Measurements from ENCODE around the gene EIF4E1B.
"Not testable (repeated sequence)": the region's sequence is repeated elsewhere in the genome, so short reads cannot be mapped to it uniquely, and the experiment has no call there.

EIF4E1B gene, protein sequence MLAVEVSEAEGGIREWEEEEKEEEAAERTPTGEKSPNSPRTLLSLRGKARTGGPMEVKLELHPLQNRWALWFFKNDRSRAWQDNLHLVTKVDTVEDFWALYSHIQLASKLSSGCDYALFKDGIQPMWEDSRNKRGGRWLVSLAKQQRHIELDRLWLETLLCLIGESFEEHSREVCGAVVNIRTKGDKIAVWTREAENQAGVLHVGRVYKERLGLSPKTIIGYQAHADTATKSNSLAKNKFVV

DNA sequence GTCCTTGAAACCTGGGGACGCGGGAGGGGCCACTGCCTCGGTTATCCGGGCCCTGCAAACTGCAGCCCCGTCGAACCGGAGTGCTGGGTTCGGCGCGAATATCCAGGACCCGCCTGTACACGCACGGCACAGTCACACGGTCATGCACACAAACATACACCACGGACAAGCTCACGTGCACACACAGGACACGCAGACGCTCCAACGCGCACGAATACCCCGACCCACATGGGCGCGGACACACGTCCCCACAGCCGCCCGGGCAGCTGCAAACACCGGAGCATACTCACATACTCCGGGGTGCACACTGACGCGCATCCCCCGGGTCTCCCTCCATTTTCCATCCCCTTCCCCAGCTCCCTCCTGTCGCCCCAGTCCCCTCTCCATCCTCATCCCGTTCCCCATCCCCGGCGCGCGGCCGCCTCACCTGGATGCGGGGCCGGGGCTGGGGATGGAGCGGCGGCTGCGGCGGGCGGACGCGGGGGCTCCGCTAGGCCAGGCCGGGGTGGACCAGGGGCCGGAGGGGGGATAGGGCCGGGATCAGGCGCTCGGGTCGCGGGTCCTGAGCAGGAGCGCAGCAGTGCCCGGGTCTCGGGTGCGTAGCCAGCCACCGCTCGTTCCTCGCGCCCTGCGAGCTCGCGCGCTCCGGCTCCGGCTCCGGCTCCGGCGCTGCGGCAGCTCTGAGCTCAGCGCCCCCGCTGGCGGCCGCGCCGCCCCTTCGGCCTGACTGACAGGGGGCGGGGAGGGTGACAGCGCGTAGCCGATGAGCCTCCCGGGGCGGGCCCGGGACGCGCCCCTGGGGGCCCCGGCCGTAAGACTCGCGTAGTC, at the start of gene EIF4E1B, which contains the start of gene SNCB:
EIF4E1B (plus strand) TSS at position 823 of the 828 bp plus-strand sequence. CDS start 12,113 bp downstream, outside the sequence.
SNCB (minus strand) TSS at position 682 of the 828 bp plus-strand sequence. CDS start 880 bp downstream, outside the sequence.
- DNase-seq = peak in 8 of 10 donors; percentile 46 to 97 (median 74)
- intact Hi-C loops (cut with DNase I) = no loop called here

DNA sequence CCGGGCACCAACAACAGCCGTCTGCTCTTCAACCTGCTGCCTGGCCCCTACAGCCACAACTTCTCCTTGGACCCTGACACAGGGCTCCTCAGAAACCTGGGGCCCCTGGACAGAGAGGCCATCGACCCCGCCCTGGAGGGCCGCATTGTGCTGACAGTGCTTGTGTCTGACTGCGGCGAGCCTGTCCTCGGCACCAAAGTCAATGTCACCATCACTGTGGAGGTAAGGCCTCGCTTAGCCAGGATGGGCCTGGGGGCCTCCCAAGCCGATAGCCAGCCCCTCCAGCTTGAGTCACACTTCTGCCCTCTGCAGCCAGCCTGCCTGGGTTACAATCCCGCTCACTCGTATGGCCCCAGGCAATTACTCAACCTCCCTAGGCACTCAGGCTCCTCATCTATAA, 49.1 kb upstream of the EIF4E1B start:
- intact Hi-C loops (cut with DNase I) = no loop called here

DNA sequence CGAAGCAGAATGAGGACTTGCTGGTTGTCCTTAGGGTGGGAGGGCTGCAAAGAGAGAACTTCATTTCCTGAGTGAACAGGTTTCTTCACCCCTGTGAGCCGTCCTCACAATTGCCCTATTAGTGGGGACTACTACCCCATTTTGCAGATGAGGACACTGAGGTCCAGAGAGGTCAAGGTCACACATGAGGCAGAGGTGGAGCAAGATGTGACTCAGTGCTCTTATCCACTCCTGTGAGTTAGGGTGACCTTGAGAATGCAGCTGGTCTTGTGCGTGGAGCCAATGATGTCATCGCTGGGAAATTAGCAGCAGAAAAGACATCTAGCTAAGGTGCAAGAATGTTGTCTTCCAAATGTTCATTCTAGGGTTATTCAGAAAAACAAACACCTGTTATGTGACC, 47.4 kb upstream of the EIF4E1B start:
- intact Hi-C loops (cut with DNase I) = no loop called here
- no peak for DNase-seq

More for the DNA sequence above, 49.1 kb upstream of the EIF4E1B start:
- DNase-seq = no peak

DNA sequence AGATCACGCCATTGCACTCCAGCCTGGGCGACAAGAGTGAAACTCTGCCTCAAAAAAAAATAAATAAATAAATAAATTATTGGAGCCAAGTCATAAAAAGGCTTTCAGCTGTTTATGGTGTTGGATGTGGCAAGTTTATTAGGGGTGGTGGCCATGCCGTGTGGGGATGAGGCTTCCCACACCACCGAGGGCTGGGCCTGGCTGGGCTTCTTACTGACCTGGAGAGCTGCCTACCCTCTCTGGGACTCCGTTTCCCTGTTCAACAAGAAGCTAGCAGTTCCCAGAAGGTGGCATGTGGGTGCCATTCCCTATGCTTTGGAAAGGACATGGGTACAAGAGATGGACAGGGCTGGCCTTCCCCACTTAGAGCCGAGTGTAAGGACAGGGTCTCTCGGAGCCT, 43.1 kb upstream of the EIF4E1B start:
- peak in 1 of 10 donors; percentile 43 for DNase-seq
- intact Hi-C loops (cut with DNase I) = no loop called here

DNA sequence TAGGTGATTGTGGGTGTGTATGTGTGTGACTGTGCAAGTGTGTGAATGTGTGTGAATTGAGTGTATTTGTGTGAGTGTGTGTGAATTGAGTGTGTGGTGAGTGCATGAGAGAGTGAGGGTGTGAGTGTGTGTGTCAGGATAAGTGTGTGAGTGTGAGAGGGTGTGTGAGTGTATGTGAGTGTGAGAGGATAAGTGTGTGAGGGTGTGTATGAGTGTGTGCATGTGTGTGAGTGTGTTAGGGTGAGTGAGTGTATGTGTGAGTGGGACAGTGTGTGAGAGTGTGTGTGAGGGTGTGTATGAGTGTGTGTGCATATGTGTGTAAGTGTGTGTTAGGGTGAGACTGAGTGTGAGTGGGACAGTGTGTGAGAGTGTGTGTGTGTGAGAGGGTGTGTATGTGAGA, 42.2 kb upstream of the EIF4E1B start:
- intact Hi-C loops (cut with DNase I) = no loop called here
- no peak for DNase-seq

DNA sequence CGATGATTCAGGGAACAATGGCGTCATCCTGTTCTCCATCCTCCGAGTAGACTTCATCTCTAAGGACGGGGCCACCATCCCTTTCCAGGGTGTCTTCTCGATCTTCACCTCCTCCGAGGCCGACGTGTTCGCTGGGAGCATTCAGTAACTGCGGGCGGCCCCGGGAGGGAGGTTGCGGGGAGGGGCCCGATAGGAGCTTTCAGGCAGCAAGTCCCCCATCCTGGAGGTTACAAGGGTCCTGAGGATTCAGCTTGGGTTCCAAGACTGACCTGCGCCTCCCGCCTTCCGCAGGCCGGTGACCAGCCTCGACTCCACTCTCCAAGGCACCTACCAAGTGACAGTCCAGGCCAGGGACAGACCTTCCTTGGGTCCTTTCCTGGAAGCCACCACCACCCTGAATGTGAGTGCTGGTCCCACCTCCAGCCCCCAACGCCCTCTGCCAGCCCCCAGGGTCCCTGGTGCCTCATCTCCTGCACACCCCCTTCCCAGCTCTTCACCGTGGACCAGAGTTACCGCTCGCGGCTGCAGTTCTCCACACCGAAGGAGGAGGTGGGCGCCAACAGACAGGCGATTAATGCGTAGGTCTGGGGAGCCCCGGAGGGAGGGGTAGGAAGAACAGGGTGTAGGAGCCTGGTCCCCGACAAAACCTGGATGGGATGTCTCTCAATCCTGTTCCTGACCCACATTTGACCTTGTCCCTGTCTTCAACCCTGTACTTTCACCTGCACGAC, 41.3 kb upstream of the EIF4E1B start:
- DNase-seq = peak in 1 of 10 donors; percentile 70
- intact Hi-C loops (cut with DNase I) = no loop called here

DNA sequence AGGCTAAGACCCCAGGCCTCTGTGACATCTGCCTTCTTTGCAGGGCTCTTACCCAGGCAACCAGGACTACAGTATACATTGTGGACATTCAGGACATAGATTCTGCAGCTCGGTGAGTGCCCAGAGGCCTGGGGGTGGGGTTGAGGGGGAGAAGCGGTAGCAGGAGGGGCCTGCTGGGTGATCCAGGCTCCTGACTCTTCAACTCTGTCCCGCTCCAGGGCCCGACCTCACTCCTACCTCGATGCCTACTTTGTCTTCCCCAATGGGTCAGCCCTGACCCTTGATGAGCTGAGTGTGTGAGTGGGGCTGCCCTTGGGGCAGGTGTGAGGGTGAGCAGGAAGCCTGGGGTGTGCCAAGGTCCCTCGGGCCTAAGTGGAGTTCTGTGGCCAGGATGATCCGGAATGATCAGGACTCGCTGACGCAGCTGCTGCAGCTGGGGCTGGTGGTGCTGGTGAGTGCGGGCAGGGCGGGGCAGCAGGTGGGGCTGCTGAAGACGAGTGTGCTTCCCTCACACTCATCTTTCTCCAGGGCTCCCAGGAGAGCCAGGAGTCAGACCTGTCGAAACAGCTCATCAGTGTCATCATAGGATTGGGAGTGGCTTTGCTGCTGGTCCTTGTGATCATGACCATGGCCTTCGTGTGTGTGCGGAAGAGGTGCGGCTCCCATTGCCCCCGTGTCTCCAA, 40.3 kb upstream of the EIF4E1B start:
- peak in 1 of 10 donors; percentile 59 for DNase-seq
- intact Hi-C loops (cut with DNase I) = no loop called here

DNA sequence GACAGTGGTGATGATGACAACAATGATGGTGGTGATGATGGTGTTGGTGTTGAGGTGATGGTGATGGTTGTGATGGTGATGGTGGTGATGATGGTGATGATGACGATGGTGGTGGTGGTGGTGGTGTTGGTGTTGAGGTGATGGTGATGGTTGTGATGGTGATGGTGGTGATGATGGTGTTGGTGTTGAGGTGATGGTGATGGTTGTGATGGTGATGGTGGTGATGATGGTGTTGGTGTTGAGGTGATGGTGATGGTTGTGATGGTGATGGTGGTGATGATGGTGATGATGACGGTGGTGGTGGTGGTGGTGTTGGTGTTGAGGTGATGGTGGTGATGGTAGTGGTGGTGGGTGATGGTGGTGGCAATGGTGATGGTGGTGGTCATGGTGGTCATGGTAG, 38.8 kb upstream of the EIF4E1B start:
- DNase-seq = peak in 1 of 10 donors; percentile 44
- intact Hi-C loops (cut with DNase I) = not testable (repeated sequence)

DNA sequence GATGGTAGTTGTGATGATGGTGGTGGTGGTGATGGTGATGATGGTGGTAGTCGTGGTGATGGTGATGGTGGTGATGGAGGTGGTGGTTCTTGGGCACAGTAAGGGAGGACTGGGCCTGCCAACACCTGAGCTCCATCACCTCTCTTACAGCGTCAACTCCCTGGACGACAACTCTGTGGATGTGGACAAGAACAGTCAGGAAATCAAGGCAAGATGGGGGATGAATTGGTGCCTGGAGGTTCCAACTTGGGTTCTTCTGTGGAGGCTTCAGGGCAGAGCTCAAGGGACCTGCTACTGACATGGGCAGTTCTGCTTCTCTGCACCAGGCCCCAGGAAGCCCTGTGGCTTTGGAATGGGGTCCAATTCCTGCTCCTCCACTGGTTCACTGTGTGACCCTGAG, 37.9 kb upstream of the EIF4E1B start:
- DNase-seq = peak in 1 of 10 donors; percentile 12
- intact Hi-C loops (cut with DNase I) = no loop called here

DNA sequence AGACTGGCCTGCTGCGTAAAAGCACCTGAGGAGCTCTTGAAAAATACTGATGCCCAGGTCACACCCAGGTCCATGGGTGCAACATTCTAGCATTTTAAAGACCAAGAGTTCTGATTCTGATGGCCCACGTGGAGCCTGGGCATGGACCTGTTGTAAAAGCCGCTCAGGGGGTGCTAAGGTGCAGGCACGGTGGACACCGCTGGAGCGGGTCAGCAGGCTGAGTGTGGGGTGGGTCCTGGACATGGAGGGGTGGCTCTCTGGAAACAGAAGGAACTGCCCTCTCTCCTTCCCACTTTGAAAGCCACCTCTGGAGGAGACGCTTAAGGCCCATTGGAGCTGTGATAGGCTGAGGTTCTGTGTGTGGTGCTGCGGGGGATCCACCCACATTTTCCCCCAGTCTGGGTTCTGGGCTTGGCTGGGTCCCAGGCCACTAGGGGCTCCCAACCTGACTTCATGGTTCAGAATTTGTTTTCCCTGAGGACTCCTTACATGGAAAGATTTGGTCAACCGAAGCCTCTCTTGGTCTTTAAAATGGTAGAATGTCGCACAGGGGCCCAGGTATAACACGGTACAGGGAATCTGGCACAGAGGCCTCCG, 37.1 kb upstream of the EIF4E1B start:
- peak in 1 of 10 donors; percentile 52 for DNase-seq
- intact Hi-C loops (cut with DNase I) = no loop called here

DNA sequence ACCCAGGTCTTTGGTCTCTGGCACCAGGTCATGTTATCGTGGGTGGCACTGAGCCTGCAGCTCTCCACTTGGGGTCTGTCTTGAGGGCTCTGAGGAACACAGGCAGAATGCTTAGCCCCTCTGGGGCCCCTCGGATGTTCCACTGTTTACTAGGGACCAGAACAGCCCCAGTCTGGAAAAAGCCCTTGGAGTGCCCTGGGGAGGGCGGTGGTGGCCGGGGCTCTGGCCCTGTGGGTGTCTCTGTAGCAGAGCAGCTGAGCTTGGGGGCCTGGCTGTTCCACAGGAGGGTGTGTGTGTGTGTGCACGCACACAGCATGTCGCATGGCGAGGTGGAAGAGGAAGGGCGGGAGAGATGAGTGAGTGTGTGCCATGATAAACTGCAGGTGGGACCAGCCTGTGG, 35.9 kb upstream of the EIF4E1B start:
- intact Hi-C loops (cut with DNase I) = no loop called here
- DNase-seq = peak in 1 of 10 donors; percentile 73

DNA sequence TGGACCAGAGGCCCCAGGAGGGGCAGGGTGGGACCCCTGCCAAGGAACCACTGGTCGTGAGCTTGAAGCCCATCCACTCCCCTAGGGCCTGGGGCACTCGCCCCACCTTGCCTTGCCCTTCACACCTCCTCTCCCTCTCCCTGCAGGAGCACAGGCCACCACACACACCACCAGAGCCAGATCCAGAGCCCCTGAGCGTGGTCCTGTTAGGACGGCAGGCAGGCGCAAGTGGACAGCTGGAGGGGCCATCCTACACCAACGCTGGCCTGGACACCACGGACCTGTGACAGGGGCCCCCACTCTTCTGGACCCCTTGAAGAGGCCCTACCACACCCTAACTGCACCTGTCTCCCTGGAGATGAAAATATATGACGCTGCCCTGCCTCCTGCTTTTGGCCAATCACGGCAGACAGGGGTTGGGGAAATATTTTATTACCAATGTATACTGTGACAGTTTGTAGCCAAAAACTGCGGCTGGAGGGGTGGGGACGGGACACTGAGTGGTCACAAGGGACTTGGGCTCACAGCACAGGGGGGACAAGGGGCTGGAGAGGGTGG, 35.0 kb upstream of the EIF4E1B start:
- peak in 1 of 10 donors; percentile 74 for DNase-seq
- intact Hi-C loops (cut with DNase I) = no loop called here

DNA sequence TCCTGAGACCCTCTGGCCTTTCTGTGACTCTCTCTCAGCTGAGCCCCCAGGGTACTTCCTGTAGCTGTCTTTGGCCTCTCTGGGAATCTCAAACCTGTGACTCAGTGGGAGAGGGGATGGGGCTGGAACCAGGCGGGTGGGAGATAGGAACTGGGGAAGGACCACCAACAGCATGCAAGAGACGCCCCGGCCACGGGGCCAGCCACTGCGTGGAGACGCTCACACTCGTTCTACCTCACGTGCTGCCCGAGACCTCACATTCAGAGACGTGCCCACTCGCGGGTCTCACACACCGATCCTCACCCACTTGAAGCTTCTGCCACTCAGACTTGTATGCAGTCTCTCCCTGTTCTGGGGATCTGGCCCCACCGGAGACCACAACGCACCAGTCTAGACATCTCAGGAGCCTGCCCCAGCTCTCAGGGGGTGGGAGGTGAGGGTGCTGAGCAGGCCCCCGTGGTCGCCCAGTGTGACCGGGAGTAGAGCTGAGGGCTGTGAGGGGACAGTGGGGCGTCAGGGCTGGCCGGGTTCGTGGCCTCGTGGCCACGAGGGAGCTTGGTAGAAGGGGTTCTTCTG, 34.3 kb upstream of the EIF4E1B start:
- intact Hi-C loops (cut with DNase I) = no loop called here
- no peak for DNase-seq

DNA sequence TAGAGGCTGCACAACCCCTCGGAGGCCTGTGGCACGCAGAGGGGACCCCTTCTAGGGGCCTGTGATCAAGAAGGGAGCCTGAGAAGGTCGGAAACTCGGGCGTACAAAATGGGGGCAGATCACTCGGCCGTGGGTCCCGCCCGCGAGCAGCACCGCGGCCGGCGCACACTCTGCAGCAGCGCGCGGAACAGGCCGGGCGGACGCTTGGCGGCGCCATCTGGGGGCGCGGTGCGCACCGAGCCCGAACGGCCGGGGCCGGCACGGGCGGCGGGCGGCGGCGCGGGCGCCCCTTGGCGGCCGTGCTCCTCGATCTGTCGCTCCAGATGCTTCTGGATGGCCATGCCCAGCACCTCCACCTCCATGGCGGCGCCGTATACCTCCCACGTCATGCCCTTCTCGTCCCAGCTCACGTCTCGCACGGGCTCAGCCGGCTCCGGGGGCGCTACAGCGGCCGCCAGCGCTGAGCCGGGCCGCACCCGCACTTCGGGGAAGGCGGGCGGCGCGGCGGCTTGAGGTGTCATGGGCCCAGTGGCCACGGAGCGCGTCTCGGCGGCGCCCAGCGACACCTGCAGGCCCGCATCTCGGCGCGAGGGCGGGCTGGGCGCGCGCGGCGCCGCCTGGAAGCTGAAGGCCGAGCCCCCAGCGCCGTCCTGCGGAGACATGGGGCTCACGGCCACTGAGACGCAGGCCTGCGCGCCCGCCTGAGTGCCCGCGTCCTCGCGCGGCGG, 33.6 kb upstream of the EIF4E1B start:
- intact Hi-C loops (cut with DNase I) = no loop called here
- DNase-seq = no peak

DNA sequence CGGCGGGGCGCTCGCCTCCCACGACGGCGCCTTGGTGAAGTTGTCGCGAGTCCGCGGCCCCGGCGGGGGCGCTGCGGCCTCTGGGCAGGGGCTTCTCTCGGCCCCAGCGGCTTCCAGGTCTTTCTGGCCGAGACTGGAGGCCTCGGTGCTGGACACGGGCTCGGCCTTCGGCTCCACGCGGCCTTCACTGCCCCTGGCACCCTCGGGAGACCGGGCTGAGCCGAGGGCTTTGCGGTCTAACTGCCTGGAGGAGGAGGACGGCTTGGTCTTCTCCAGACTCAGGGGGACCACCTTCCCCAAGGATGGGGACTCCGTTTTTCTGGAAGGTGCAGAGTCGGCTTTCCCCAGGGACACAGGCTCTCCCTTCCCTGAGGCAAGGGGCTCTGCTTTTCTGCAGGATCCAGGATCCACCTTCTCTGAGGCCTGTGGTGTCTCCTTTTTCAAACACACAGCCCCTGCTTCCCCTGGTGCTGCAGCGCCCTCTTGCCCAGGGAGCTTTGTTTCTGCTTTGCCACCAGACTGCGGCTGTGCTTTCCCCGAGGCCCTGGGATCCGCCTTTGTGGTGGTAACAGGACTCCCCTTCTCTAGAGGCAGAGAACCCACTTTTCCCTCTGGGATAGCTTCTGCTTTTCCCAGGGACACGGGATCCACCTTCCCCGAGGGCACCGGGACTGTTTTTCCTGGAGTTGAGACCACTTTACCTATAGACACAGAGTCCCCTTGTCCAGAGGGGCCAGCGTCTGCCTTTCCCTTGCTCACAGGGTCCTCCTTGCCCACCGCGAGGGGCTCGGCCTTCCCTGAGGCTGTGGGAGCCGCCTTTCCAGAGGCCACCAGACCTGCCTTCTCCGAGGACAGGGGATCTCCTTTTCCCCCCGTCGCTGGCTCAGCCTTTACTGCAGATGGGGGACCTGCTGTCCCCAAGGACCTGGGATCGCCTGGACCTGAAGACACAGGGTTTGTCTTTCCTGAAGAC, 32.8 kb upstream of the EIF4E1B start:
- intact Hi-C loops (cut with DNase I) = no loop called here
- peak in 1 of 10 donors; percentile 84 for DNase-seq

DNA sequence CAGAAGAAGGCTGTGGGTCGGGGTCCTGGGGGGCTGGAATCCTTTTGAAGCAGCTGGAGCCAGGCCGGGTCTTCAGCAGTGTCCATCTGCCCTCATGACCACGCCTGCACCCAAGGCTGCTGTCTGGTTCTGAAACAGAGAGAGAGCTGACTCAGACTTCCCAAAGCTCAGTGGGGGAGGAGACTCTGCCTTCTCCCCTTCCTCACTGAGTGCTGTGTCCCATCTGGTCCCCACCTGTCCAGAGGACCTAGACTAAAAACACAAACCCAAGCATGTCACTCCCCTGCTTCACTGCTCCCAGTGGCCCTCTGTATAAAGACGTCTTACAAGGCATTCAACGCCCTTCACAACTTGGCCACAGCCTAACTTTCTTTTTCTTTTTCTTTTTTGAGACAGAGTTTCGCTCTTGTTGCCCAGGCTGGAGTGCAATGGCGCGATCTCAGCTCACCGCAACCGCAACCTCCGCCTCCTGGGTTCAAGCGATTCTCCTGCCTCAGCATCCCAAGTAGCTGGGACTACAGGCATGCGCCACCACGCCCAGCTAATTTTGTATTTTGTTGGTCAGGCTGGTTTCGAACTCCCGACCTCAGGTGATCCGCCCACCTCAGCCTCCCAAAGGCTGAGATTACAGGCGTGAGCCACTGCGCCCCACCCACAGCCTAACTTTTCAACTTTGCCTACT, 30.6 kb upstream of the EIF4E1B start:
- intact Hi-C loops (cut with DNase I); DNase-seq: not testable (repeated sequence)
